OCI-LY1 (cell line): ENCODE measurements around the gene HOXB7.

Experiments used
- H2AFZ ChIP-seq: fragments of 200-600 bp; sonication (generic), shearing (Covaris generic); 2 replicates; pipeline ENCODE4 v1.6.0; 2014; ENCODE audit warnings: antibody characterized with exemption, mild to moderate bottlenecking, low read length
- H3F3A ChIP-seq: fragments of 200-600 bp; sonication (generic), shearing (Covaris generic); 2 replicates; pipeline ENCODE4 v1.6.0; 2014; ENCODE audit warnings: mild to moderate bottlenecking, antibody characterized with exemption, low read length, moderate library complexity; ENCODE audit not compliant: insufficient read depth
- H3K27ac ChIP-seq: fragments of 200-600 bp; sonication (generic); 2 replicates; pipeline ENCODE4 v1.5.1; 2014; ENCODE audit warnings: low read length, mixed run types, mild to moderate bottlenecking, low read depth; ENCODE audit not compliant: poor library complexity, severe bottlenecking
- H3K27me3 ChIP-seq: fragments of 200-600 bp; sonication (generic); 2 replicates; pipeline ENCODE4 v1.6.0; 2014; ENCODE audit warnings: antibody characterized with exemption, mild to moderate bottlenecking, low read length, moderate library complexity; ENCODE audit not compliant: insufficient read depth
- H3K36me3 ChIP-seq: fragments of 200-600 bp; sonication (generic); 2 replicates; pipeline ENCODE4 v1.6.1; 2014; ENCODE audit warnings: mild to moderate bottlenecking, antibody characterized with exemption, low read length, moderate library complexity, mixed read lengths; ENCODE audit not compliant: insufficient read depth
- H3K4me1 ChIP-seq: fragments of 200-600 bp; sonication (generic); 2 replicates; pipeline ENCODE4 v1.5.1; 2014; ENCODE audit warnings: mild to moderate bottlenecking, low read length, moderate library complexity; ENCODE audit not compliant: insufficient read depth, severe bottlenecking
- H3K4me2 ChIP-seq: fragments of 200-600 bp; sonication (generic), shearing (Covaris generic); 2 replicates; pipeline ENCODE4 v1.6.1; 2014; ENCODE audit warnings: low read length
- H3K4me3 ChIP-seq: fragments of 200-600 bp; sonication (generic); 2 replicates; pipeline ENCODE4 v1.5.1; 2014; ENCODE audit warnings: low read length, low read depth, mild to moderate bottlenecking, mixed read lengths; ENCODE audit not compliant: poor library complexity, severe bottlenecking
- H3K79me2 ChIP-seq: fragments of 200-600 bp; shearing (Covaris generic); 2 replicates; pipeline ENCODE4 v1.6.1; 2016; ENCODE audit warnings: mixed run types, low read length, mixed read lengths; ENCODE audit not compliant: insufficient read depth
- H3K9ac ChIP-seq: fragments of 200-600 bp; sonication (generic), shearing (Covaris generic); 2 replicates; pipeline ENCODE4 v1.6.1; 2014; ENCODE audit warnings: mild to moderate bottlenecking, low read length, mixed read lengths
- H3K9me2 ChIP-seq: fragments of 200-600 bp; sonication (generic), shearing (Covaris generic); 2 replicates; pipeline ENCODE4 v1.6.1; 2014; ENCODE audit warnings: low read depth, mild to moderate bottlenecking, low read length, mixed read lengths
- H3K9me3 ChIP-seq: fragments of 200-600 bp; shearing (Covaris generic); 2 replicates; pipeline ENCODE4 v1.6.1; 2014; ENCODE audit warnings: low read length, mixed read lengths
- H4K20me1 ChIP-seq: fragments of 200-600 bp; sonication (generic), shearing (Covaris generic); 2 replicates; pipeline ENCODE4 v1.6.0; 2016; ENCODE audit warnings: mild to moderate bottlenecking, low read length; ENCODE audit not compliant: insufficient read depth
- CTCF ChIP-seq: fragments of 200-600 bp; sonication (generic), shearing (Covaris generic); IDR thresholded peaks from 2 replicates; pipeline ENCODE4 v1.5.1; 2017; ENCODE audit warnings: mild to moderate bottlenecking, antibody characterized with exemption, low read length, moderate library complexity, mixed read lengths
- EZH2 ChIP-seq: fragments of 200-600 bp; sonication (generic), shearing (Covaris generic); IDR thresholded peaks from 2 replicates; pipeline ENCODE4 v1.8.0; 2017; ENCODE audit warnings: borderline replicate concordance, mixed run types, mild to moderate bottlenecking, antibody characterized with exemption, low read length, moderate library complexity, mixed read lengths

HOXB7 gene

GRCh38 chr17:48603959-48604769 is 6.7 kb downstream of the HOXB7 start:
- Histone ChIP-seq H3K4me2 (no peak overlapping the region), H3K27me3 (peaks cover 5% of the 10 kb centered on the region; the same call in 1 of the 2 replicates), H3K79me2 (no peaks in the 10 kb centered on the region)

DNA sequence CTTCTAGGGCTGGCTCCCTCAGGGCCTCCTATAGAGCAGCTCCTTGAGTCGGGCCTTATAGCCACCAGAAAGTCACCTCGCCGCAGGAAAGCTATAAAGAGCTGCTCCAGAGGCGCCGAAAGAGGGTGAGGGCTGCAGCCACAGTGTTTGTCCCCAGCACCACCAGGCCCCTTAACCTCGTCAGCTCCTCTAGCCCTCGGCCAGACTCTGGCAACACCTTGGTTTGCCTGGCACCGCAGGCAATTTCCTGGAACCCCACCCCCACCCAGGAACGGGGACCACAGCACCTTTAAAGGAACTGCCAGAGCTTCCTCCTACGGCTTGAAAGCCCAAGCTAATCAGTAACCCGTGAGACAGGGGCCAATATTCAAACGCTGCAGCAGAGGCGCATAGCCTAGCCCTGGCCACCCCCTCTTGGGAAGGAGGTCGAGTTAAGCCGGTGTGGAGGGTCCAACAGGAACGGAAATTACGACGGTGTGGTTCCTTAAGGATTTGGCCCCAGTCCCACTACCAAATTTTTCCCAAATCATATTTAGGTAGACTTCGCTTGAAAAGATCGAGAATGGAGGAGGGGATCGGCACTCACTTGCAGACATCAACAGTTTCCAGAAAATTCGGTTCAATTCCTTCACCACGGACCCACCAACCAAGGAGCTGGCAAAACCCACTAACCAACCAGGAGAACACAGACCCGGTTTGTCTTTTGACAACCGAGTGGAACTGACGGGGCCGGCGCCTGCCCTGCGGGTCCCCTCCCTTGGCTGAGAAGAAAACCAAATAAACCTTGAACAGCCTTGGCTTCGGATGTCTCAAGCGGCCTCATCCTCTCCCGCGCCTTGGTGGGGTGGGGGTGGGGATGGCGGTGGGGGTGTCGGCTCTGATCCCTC is 9.0 kb downstream of the HOXB7 start:
- H4K20me1 ChIP-seq = no peaks in the 10 kb centered on the region
- H3K79me2 ChIP-seq = no peaks in the 10 kb centered on the region
- H3K27ac ChIP-seq = no peak overlapping the region
- H3F3A ChIP-seq = no peaks in the 10 kb centered on the region
- peaks cover 5% of the 10 kb centered on the region; the same call in 1 of the 2 replicates for H3K27me3 ChIP-seq
- no peaks in the 10 kb centered on the region for H3K4me1 ChIP-seq
- no peak overlapping the region for H2AFZ ChIP-seq
- H3K9ac ChIP-seq = no peak overlapping the region
- H3K36me3 ChIP-seq = no peaks in the 10 kb centered on the region
- no peak overlapping the region for H3K4me2 ChIP-seq
- TF ChIP-seq CTCF (no peak), EZH2 (no peak)
- H3K4me3 ChIP-seq = no peak overlapping the region
- H3K9me3 ChIP-seq = no peaks in the 10 kb centered on the region
- no peaks in the 10 kb centered on the region for H3K9me2 ChIP-seq

More at GRCh38 chr17:48603959-48604769, 6.7 kb downstream of the HOXB7 start:
- Histone ChIP-seq H3K27ac (no peak overlapping the region), H3K4me1 (no peaks in the 10 kb centered on the region), H3F3A (no peaks in the 10 kb centered on the region), H2AFZ (no peak overlapping the region), H3K9me2 (no peaks in the 10 kb centered on the region), H4K20me1 (no peaks in the 10 kb centered on the region), H3K36me3 (no peaks in the 10 kb centered on the region), H3K9me3 (no peaks in the 10 kb centered on the region), H3K9ac (no peak overlapping the region), H3K4me3 (no peak overlapping the region)
- no peak for TF ChIP-seq CTCF
- TF ChIP-seq EZH2 = no peak

DNA sequence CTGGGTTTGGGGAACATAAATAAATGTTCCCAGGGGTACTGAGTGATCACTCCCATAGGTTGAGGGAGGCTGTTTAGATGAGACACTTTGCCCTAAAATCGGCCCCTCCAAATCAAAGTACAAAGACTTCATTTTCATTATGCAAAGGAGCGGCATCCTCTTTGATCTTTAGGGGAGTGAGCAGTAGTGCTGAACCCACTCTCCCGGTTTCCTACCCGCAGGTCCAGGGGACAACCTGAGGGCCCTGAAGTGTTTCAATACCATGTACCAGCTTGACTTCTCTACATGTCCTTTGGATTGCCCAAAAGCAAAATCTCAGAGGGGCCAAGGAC is 9.6 kb downstream of the HOXB7 start:
- Histone ChIP-seq H3K36me3 (no peaks in the 10 kb centered on the region), H3K27me3 (peaks cover 5% of the 10 kb centered on the region; the same call in 1 of the 2 replicates), H3K4me1 (no peaks in the 10 kb centered on the region), H3K79me2 (no peaks in the 10 kb centered on the region), H3K9me3 (no peaks in the 10 kb centered on the region), H3K9me2 (no peaks in the 10 kb centered on the region), H3K9ac (no peak overlapping the region), H3K4me2 (no peak overlapping the region), H3K4me3 (no peak overlapping the region), H2AFZ (no peak overlapping the region), H3F3A (no peaks in the 10 kb centered on the region), H3K27ac (no peak overlapping the region), H4K20me1 (no peaks in the 10 kb centered on the region)
- TF ChIP-seq EZH2 (no peak), CTCF (no peak)
